ENCODE measurements around the gene THAP2.
A peak's percentile ranks its signal among the peaks of the same experiment; 100 is the strongest.

GRCh38 chr12:71639341-71639760 lies 24.8 kb upstream of the THAP2 start:
- 0 out of 2 replicates have a peak, but pooled peaks have one; percentile 24 for TF ChIP-seq CTCF (conservative IDR thresholded peaks at IDR 0.05; ENCODE audit: low read depth, low read length)
- no peak for TF ChIP-seq EZH2 (IDR thresholded peaks at IDR 0.05; ENCODE audit: borderline replicate concordance, low read depth, low read length, poor library complexity, severe bottlenecking)

Data from A673 (cell line).